Measurements from ENCODE around the gene HSPB1.

- no peak for TF ChIP-seq POLR2A (IDR thresholded peaks at IDR 0.05)
- no peak for TF ChIP-seq CTCF (IDR thresholded peaks at IDR 0.05)
Measured at GRCh38 chr7:76353744-76354143, 51.3 kb downstream of the HSPB1 start.
